Activated CD8-positive, alpha-beta memory T cell treated with anti-CD3 and anti-CD28 coated beads for 36 hours (primary cell): ENCODE measurements around the gene SUGCT. TPM values are rescaled to one million over a fixed set of nuclear protein-coding genes. Genes with fewer than 3 reads are reported as not detected.

Experiments used
- CTCF ChIA-PET: fragments of 350-600 bp; sonication (Branson Sonifier 250); formaldehyde crosslinking; loops from one replicate; lab custom pipeline; 2021; ENCODE audit warnings: antibody characterized with exemption; lab: Charles Lee
- POLR2A ChIA-PET: fragments of 350-600 bp; sonication (Branson Sonifier 250); formaldehyde crosslinking; loops from one replicate; lab custom pipeline; 2021; ENCODE audit warnings: antibody characterized with exemption; lab: Charles Lee
- total RNA-seq, 2 experiments: library from RNA; stranded (reverse); gene quantifications; one replicate each; pipeline ENCODE4 v1.2.3, GENCODE V29; 2021

SUGCT gene
- total RNA-seq, 2 experiments from 2014 or later, result 1.1 to 1.3 TPM

GRCh38 chr7:40799493-40800403 lies 664.9 kb downstream of the SUGCT start:
- CTCF ChIA-PET, result interaction anchor here (0.7 kb wide), 1 partner anchor 1420 kb away, joined by 4 read pairs; no protein-coding TSS in a partner anchor
- POLR2A ChIA-PET, result no interaction called here

- ChIA-PET CTCF (interaction anchor here (0.7 kb wide), 1 partner anchor 1421 kb away, joined by 4 read pairs; no protein-coding TSS in a partner anchor), POLR2A (no interaction called here)
Measured at GRCh38 chr7:40800771-40801170, 666.0 kb downstream of the SUGCT start.

GRCh38 chr7:40802497-40802896 lies 667.7 kb downstream of the SUGCT start:
- ChIA-PET POLR2A (no interaction called here), CTCF (no interaction called here)

GRCh38 chr7:40804477-40805215 lies 669.8 kb downstream of the SUGCT start:
- CTCF ChIA-PET, result no interaction called here

GRCh38 chr7:40805361-40805760 lies 670.6 kb downstream of the SUGCT start:
- ChIA-PET CTCF (no interaction called here), POLR2A (no interaction called here)

More at GRCh38 chr7:40804477-40805215, 669.8 kb downstream of the SUGCT start:
- POLR2A ChIA-PET, result no interaction called here

GRCh38 chr7:40808378-40808942 lies 673.7 kb downstream of the SUGCT start:
- CTCF ChIA-PET, result no interaction called here
- POLR2A ChIA-PET, result no interaction called here

GRCh38 chr7:40810274-40810673 lies 675.5 kb downstream of the SUGCT start:
- POLR2A ChIA-PET, result no interaction called here
- CTCF ChIA-PET, result no interaction called here

GRCh38 chr7:40811666-40812065 lies 676.9 kb downstream of the SUGCT start:
- CTCF ChIA-PET, result no interaction called here
- POLR2A ChIA-PET, result no interaction called here

GRCh38 chr7:40815022-40815421 lies 680.2 kb downstream of the SUGCT start:
- ChIA-PET CTCF (no interaction called here), POLR2A (no interaction called here)

- ChIA-PET POLR2A (no interaction called here), CTCF (no interaction called here)
Measured at GRCh38 chr7:40815512-40815911, 680.7 kb downstream of the SUGCT start.

GRCh38 chr7:40822861-40823260 lies 688.1 kb downstream of the SUGCT start:
- CTCF ChIA-PET, result no interaction called here
- POLR2A ChIA-PET, result no interaction called here

- POLR2A ChIA-PET, result no interaction called here
Measured at GRCh38 chr7:40824461-40824860, 689.7 kb downstream of the SUGCT start.

GRCh38 chr7:40826411-40827221 lies 691.8 kb downstream of the SUGCT start:
- ChIA-PET POLR2A (no interaction called here), CTCF (no interaction called here)

More at GRCh38 chr7:40824461-40824860, 689.7 kb downstream of the SUGCT start:
- CTCF ChIA-PET, result no interaction called here

GRCh38 chr7:40827222-40828085 lies 692.6 kb downstream of the SUGCT start:
- CTCF ChIA-PET, result no interaction called here
- POLR2A ChIA-PET, result no interaction called here

- ChIA-PET POLR2A (no interaction called here), CTCF (interaction anchor here (0.7 kb wide), 1 partner anchor 380 kb away, joined by 5 read pairs; no protein-coding TSS in a partner anchor)
Measured at GRCh38 chr7:40828686-40829600, 694.1 kb downstream of the SUGCT start.

GRCh38 chr7:40833191-40833887 lies 698.5 kb downstream of the SUGCT start:
- POLR2A ChIA-PET, result no interaction called here
- CTCF ChIA-PET, result no interaction called here

- ChIA-PET CTCF (no interaction called here), POLR2A (no interaction called here)
Measured at GRCh38 chr7:40833888-40834234, 699.1 kb downstream of the SUGCT start.
